Stomach (tissue), 4 donors: ENCODE data around the gene CRYBA1.

Source experiments
- CTCF ChIP-seq, 7 experiments: fragments of 450-650 bp in 4 of 7; fragments of 200-600 bp in 3 of 7; sonication (generic) in 3 of 7; IDR thresholded peaks; one replicate each; pipeline ENCODE4 v1.5.1; 2016 to 2019; ENCODE audit warnings: antibody characterized with exemption in 7 of 7, control low read depth in 2 of 7, mild to moderate bottlenecking in 1 of 7
- POLR2A ChIP-seq, 4 donors: fragments of 450-650 bp; IDR thresholded peaks; one replicate each; pipeline ENCODE4 v1.6.1; 2016; ENCODE audit warnings: antibody characterized with exemption in 4 of 4, control low read depth in 2 of 4, mild to moderate bottlenecking in 1 of 4, moderate library complexity in 1 of 4

DNA sequence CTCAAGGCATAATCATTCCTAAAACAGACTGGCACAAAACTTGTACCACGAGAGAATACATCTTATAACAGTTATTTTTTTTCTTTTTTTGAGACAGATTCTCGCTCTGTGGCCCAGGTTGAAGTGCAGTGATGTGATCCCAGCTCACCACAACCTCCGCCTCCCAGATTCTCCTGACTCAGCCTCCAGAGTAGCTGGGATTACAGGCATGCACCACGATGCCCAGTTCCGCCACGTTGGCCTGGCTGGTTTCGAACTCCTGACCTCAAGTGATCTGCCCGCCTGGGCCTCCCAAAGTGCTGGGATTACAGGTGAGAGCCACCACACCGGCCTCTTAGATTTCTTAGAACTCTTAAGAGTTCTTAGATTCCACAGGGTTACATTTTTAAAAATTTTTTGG, 43.2 kb downstream of the CRYBA1 start:
- TF ChIP-seq CTCF (IDR thresholded peaks at IDR 0.05) (no peak), POLR2A (IDR thresholded peaks at IDR 0.05) (no peak)
